ENCODE measurements around the gene MRPL46. TPM values are rescaled to one million over a fixed set of nuclear protein-coding genes. Genes with fewer than 3 reads are reported as not detected.
A peak's percentile ranks its signal among the peaks of the same experiment; 100 is the strongest.

The MRPL46 gene
- total RNA-seq, 1 donor from 2014 or later: 17.0 TPM

GRCh38 chr15:88454867-88455810, 12.0 kb downstream of the MRPL46 start:
- H3K36me3 Mint-ChIP-seq (ENCODE audit: unreplicated experiment): peaks cover 8% of the 10 kb centered on the region
- H3K4me3 Mint-ChIP-seq (ENCODE audit: unreplicated experiment): no peak overlapping the region
- TF ChIP-seq CTCF (IDR thresholded peaks at IDR 0.05): peak; percentile 72
- peaks cover 7% of the 10 kb centered on the region for H3K27me3 Mint-ChIP-seq (ENCODE audit: unreplicated experiment)
- DNase-seq (ENCODE audit: extremely low spot score, unreplicated experiment): peak; percentile 80
- no peak overlapping the region for H3K27ac Mint-ChIP-seq (ENCODE audit: unreplicated experiment)
- no peaks in the 10 kb centered on the region for H3K9me3 Mint-ChIP-seq (ENCODE audit: unreplicated experiment)
- peaks cover 2% of the 10 kb centered on the region for H3K4me1 Mint-ChIP-seq (ENCODE audit: unreplicated experiment)

- H3K4me1 Mint-ChIP-seq (ENCODE audit: unreplicated experiment): peaks cover 2% of the 10 kb centered on the region
- DNase-seq (ENCODE audit: extremely low spot score, unreplicated experiment): no peak
Measured at GRCh38 chr15:88454236-88454635, 13.0 kb downstream of the MRPL46 start.

GRCh38 chr15:88453651-88454050, 13.5 kb downstream of the MRPL46 start:
- Mint-ChIP-seq H3K4me1 (ENCODE audit: unreplicated experiment) (peaks cover 2% of the 10 kb centered on the region), H3K27me3 (ENCODE audit: unreplicated experiment) (peaks cover 7% of the 10 kb centered on the region), H3K27ac (ENCODE audit: unreplicated experiment) (no peak overlapping the region), H3K9me3 (ENCODE audit: unreplicated experiment) (no peaks in the 10 kb centered on the region), H3K36me3 (ENCODE audit: unreplicated experiment) (peaks cover 5% of the 10 kb centered on the region), H3K4me3 (ENCODE audit: unreplicated experiment) (no peak overlapping the region)
- no peak for TF ChIP-seq CTCF (IDR thresholded peaks at IDR 0.05)
- DNase-seq (ENCODE audit: extremely low spot score, unreplicated experiment): peak; percentile 70

More at GRCh38 chr15:88454236-88454635, 13.0 kb downstream of the MRPL46 start:
- H3K9me3 Mint-ChIP-seq (ENCODE audit: unreplicated experiment): no peaks in the 10 kb centered on the region
- no peak overlapping the region for H3K4me3 Mint-ChIP-seq (ENCODE audit: unreplicated experiment)
- TF ChIP-seq CTCF (IDR thresholded peaks at IDR 0.05): no peak
- peaks cover 8% of the 10 kb centered on the region for H3K36me3 Mint-ChIP-seq (ENCODE audit: unreplicated experiment)
- H3K27ac Mint-ChIP-seq (ENCODE audit: unreplicated experiment): no peak overlapping the region
- H3K27me3 Mint-ChIP-seq (ENCODE audit: unreplicated experiment): peaks cover 7% of the 10 kb centered on the region

- peaks cover 19% of the 10 kb centered on the region for H3K27me3 Mint-ChIP-seq (ENCODE audit: unreplicated experiment)
- TF ChIP-seq CTCF (IDR thresholded peaks at IDR 0.05): peak; percentile 64
- no peaks in the 10 kb centered on the region for H3K36me3 Mint-ChIP-seq (ENCODE audit: unreplicated experiment)
- H3K4me3 Mint-ChIP-seq (ENCODE audit: unreplicated experiment): no peak overlapping the region
- DNase-seq (ENCODE audit: extremely low spot score, unreplicated experiment): peak; percentile 87
- H3K4me1 Mint-ChIP-seq (ENCODE audit: unreplicated experiment): peaks cover 2% of the 10 kb centered on the region
- H3K27ac Mint-ChIP-seq (ENCODE audit: unreplicated experiment): no peak overlapping the region
- no peaks in the 10 kb centered on the region for H3K9me3 Mint-ChIP-seq (ENCODE audit: unreplicated experiment)
Measured at GRCh38 chr15:88450125-88450798, 16.9 kb downstream of the MRPL46 start.

GRCh38 chr15:88449581-88449980, 17.6 kb downstream of the MRPL46 start:
- no peak overlapping the region for H3K27ac Mint-ChIP-seq (ENCODE audit: unreplicated experiment)
- H3K36me3 Mint-ChIP-seq (ENCODE audit: unreplicated experiment): no peaks in the 10 kb centered on the region
- no peaks in the 10 kb centered on the region for H3K4me1 Mint-ChIP-seq (ENCODE audit: unreplicated experiment)
- H3K27me3 Mint-ChIP-seq (ENCODE audit: unreplicated experiment): peaks cover 22% of the 10 kb centered on the region
- H3K4me3 Mint-ChIP-seq (ENCODE audit: unreplicated experiment): no peak overlapping the region
- no peak for TF ChIP-seq CTCF (IDR thresholded peaks at IDR 0.05)
- DNase-seq (ENCODE audit: extremely low spot score, unreplicated experiment): peak; percentile 65
- H3K9me3 Mint-ChIP-seq (ENCODE audit: unreplicated experiment): no peaks in the 10 kb centered on the region

Measured in osteocyte (in vitro differentiated cells).